Lower leg skin (tissue), 4 donors: ENCODE measurements around the gene CTBP2. TPM values are rescaled to one million over a fixed set of nuclear protein-coding genes. Genes with fewer than 3 reads are reported as not detected.

Source experiments
- DNase-seq, 2 donors: peaks; one replicate each; pipeline ENCODE4 v3.0.0-alpha.2; 2019; ENCODE audit warnings: low spot score in 2 of 2
- H3K4me3 ChIP-seq: fragments of 200-600 bp; sonication (generic); 2 replicates; pipeline ENCODE4 v1.5.1; 2017; ENCODE audit warnings: mild to moderate bottlenecking, low read depth; ENCODE audit not compliant: poor library complexity, severe bottlenecking
- POLR2A ChIP-seq, 2 donors: fragments of 450-650 bp; IDR thresholded peaks; one replicate each; pipeline ENCODE4 v1.6.1; 2016 to 2017; ENCODE audit warnings: antibody characterized with exemption in 2 of 2, mild to moderate bottlenecking in 1 of 2, moderate library complexity in 1 of 2
- WGBS, 2 donors: methylation state at CpG; one replicate each; pipeline ENCODE4 v1.1.5; 2018; 5-methylcytosine and 5-hydroxymethylcytosine counted together
- intact Hi-C: fragments of 100-400 bp; cut with DNase I; formaldehyde crosslinking; loops from one replicate; pipeline ENCODE4 v1.15.0; 2023; ENCODE audit warnings: low total_unique reads
- total RNA-seq, 4 donors: library from RNA; depleted of rRNA; stranded (reverse); fragments of >200 nt; gene quantifications; one replicate each; pipeline ENCODE4 v1.1.0, GENCODE V29; 2016
- TF ChIP-seq, protein P1 (sequence below), 3 donors: fragments of 450-650 bp; IDR thresholded peaks; one replicate each; pipeline ENCODE4 v1.5.1; 2016; ENCODE audit warnings: antibody characterized with exemption in 3 of 3, mild to moderate bottlenecking in 3 of 3, moderate library complexity in 2 of 3

The CTBP2 gene
- total RNA-seq, 4 donors from 2014 or later, result 30.3 to 39.5 (median 32.2) TPM

GRCh38 chr10:125033146-125033924, 127.0 kb downstream of the CTBP2 start:
- H3K4me3 ChIP-seq, result no peak overlapping the region
- DNase-seq, result no peak
- 80 to 93% methylated on average over 27 of the region's 27 CpGs for WGBS, 2 donors
- TF ChIP-seq, protein P1, sequence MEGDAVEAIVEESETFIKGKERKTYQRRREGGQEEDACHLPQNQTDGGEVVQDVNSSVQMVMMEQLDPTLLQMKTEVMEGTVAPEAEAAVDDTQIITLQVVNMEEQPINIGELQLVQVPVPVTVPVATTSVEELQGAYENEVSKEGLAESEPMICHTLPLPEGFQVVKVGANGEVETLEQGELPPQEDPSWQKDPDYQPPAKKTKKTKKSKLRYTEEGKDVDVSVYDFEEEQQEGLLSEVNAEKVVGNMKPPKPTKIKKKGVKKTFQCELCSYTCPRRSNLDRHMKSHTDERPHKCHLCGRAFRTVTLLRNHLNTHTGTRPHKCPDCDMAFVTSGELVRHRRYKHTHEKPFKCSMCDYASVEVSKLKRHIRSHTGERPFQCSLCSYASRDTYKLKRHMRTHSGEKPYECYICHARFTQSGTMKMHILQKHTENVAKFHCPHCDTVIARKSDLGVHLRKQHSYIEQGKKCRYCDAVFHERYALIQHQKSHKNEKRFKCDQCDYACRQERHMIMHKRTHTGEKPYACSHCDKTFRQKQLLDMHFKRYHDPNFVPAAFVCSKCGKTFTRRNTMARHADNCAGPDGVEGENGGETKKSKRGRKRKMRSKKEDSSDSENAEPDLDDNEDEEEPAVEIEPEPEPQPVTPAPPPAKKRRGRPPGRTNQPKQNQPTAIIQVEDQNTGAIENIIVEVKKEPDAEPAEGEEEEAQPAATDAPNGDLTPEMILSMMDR (IDR thresholded peaks at IDR 0.05), result no peak
- no peak for TF ChIP-seq POLR2A (IDR thresholded peaks at IDR 0.05)
- intact Hi-C loops, result no loop called here

DNA sequence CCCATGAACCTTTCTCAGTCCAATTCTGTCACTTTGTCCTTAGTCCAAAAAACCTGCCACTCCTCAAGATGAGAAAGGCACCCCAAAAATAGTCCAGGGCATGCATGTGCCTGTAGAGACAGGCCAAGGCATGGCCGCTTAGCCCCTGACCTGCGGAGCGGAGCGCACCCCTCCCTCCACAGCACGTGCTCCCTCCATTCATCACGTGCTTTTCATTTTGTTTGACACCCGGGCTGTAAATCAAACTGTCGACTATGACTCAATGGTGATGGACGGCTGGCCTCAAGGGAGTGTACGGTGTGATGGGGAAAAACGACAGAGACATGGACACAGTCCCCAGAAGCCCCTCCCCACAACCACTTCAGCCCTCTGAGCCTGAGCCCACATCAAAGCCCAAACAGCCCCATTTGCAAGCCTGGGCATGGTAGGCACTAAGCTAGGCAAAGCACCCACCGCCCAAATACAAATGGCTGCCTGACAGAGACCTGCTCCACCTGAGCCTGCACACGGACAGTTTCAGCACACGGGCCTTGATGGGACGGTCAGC, 127.8 kb downstream of the CTBP2 start:
- no peak for DNase-seq
- WGBS, 2 donors, result 82 to 83% methylated on average over 15 of the region's 15 CpGs
- no peak overlapping the region for H3K4me3 ChIP-seq
- no peak for TF ChIP-seq POLR2A (IDR thresholded peaks at IDR 0.05)
- TF ChIP-seq, protein P1 (IDR thresholded peaks at IDR 0.05), result no peak
- intact Hi-C loops, result no loop called here

DNA sequence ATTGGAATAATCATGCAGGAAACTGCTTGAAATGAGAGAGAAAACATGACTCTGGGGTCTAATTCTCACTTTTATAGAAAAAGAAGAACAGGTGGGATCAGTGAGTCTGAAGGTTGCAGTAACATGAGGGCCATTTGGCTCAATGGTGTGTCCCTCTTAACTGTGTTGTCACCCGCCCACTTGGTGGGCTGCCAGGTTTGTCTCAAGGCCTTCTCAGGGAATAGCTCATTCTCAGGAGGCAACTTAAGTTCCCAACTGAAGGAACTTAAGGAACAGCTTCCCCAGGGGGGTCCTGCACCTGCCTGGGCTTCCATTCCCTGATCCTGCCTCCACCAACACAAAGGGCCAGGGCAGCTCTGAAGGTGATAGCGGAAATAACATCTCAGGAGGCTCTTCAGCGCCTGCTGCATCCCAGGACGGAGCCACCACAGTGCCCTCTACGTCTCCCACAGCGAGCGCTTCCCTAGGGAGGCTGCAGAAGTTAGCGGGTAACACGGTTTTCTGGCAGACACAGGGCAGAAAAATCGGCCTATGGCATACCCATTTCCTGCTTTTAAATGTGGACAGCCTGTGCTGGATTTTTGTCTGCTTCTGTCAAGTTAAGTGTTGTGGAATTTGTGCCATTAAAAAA, 129.7 kb downstream of the CTBP2 start:
- WGBS, 2 donors, result 85 to 89% methylated on average over 8 to 9 of the region's 10 CpGs
- H3K4me3 ChIP-seq, result no peak overlapping the region
- no peak for DNase-seq
- intact Hi-C loops, result no loop called here
- TF ChIP-seq, protein P1 (IDR thresholded peaks at IDR 0.05), result no peak
- no peak for TF ChIP-seq POLR2A (IDR thresholded peaks at IDR 0.05)

DNA sequence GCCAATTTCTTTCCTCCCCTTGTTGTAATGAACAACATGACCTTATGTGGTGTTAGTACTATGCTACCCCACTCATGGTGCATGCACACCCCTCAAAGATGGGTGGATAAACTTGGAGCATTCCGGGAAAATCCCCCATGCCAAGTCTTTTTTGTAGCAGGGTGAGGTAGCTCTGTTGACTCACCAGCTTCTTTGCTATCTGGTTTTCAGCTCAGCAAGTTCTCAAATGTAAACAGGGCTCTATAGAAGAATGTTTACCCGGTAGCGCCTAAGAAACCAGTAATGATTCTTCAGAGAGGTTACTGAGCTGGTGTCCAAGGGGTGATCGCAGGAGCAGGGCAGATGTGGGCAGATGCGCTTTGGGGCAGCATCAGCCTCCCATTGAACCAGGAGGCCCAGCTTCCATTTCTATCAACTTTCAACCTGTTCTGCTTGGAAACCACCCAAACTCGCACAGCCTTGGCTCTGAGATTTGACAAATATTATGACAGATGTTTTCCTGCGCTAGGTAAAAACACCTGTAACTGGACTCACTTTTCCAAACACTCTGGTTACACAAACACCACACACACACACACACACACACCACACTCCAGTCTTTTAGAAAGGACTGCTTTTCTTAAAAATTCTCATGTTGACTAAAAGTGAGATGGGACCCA, 130.7 kb downstream of the CTBP2 start:
- no peak for TF ChIP-seq POLR2A (IDR thresholded peaks at IDR 0.05)
- TF ChIP-seq, protein P1 (IDR thresholded peaks at IDR 0.05), result no peak
- no peak for DNase-seq
- WGBS, 2 donors, result 76 to 88% methylated on average over 7 of the region's 7 CpGs
- H3K4me3 ChIP-seq, result no peak overlapping the region
- intact Hi-C loops, result no loop called here

- 68 to 76% methylated on average over 17 of the region's 17 CpGs for WGBS, 2 donors
- intact Hi-C loops, result no loop called here
- no peak for TF ChIP-seq POLR2A (IDR thresholded peaks at IDR 0.05)
- TF ChIP-seq, protein P1 (IDR thresholded peaks at IDR 0.05), result no peak
- no peak overlapping the region for H3K4me3 ChIP-seq
- no peak for DNase-seq
These were observed 132.2 kb downstream of the CTBP2 start for GRCh38 chr10:125027871-125028869.
